GF-D8 (cell line): Measurements from ENCODE around the gene TPI1.
"Not testable (repeated sequence)": the region's sequence is repeated elsewhere in the genome, so short reads cannot be mapped to it uniquely, and the experiment has no call there.

Experiments used
- DNase-seq: peaks from one replicate; lab custom pipeline; 2025; lab: John Stamatoyannopoulos, UW

TPI1 gene

DNA sequence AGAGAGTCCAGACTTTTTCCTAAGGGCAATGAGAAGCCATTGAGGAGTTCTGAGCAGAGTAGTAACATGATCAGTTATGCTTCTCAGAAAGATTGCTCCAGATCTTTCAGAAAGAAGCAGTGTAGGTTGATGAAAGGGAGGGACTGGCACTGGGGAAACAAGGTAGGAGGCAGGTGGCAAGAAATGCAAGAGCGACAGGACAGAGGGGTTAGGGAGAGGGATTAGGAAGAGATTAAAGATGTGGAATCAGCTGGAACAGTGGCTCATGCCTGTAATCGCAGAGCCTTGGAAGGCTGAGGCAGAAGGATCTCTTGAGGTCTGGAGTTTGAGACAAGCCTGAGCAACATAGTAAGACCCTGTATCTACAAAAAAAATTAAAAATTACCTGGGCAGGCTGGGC lies 19.7 kb upstream of the TPI1 start:
- DNase-seq = no peak

DNA sequence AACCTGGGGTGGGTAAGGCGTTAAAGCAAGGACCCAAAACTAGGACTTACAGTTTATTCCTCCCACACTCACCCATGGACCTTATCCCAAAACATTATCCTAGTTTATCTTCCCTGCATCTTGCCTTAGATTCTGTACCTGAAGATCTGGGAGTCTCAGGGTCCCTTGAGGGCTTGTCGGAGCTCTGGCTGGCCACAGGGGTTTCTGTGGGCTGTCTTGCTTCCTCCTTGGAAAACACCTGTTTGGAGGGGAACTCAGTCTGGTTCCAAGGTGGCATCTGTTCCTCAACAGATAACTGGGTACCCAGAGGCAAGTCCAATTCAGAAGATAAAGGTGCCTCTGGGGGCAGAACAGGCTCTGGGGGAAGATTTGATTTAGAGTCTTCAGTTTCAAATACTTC lies 17.9 kb upstream of the TPI1 start:
- DNase-seq = no peak

DNA sequence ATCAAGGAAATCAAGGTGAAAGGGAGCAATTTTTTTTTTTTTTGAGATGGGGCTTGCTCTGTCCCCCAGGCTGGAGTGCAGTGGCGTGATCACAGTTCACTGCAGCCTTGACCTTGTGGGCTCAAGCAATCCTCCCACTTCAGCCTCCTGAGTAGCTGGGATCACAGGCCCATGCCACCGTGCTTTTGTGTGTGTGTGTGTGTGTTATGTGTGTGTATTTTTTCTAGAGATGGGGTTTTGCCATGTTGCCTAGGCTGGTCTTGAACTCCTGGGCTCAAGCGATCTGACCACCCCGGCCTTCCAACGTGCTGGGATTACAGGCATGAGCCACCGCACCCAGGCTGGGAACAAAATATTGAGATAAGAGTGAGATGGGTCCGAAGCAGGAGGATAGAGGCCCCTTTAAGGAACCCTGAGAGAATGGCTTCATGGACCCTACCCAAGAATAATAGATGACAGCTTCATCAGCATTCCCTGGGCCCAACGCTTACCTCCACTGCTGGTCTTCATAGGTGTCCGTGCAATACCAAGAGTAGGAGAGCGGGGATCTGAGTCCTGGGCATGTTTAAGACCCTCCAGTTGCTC lies 17.3 kb upstream of the TPI1 start:
- no peak for DNase-seq

DNA sequence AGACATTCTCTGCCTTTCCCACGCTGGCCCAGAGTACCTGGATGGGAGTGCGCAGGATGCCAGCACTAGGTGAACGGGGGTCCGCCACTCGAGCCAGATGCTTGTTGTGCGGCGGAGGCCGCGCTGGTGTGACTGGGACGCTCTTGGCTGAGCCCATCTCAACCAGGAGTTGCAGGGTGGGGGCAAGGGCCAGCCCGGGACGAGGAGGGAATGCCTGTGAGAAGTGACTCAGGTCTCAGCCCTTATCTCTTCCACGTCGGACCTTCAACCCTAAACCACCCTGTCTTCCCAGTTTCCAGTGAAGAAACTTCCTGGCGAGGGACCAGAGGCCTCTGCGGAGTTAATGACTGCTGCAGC lies 16.6 kb upstream of the TPI1 start:
- no peak for DNase-seq

DNA sequence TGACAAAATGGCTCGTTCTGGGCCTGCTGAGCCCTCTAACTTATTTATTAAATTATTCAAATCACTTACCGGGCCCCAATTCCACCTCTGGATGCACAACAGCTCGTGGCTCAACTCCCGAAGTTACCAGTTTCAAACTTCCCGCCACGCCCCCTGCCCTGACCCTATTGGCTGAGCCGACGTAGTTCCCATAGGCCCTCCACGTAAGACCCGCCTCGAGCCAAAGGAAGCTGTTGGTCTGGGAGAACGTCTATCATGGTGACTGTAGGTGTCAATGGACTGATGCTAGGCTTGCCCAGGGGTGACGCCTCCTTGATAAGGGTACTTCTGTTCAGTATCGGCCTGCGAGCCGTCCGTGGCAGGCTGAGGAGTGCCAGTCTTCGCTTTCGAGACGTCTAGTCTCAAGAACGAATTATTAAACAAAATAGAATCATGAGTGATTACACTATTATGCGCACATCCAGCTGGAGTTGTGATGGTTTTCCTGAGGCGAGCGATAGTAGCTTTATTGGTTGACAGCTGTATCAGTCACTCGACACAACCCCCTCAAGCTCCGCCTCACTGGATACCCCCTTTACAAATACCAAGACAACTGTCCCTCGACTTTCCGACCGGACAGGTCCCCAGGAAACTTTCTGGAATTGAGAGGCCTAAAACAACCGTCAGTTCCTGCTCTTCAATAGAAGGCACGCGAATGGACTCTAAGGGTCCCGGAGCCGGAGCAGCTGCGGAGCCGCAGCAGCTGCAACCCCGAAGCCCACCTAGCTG lies 16.0 kb upstream of the TPI1 start, which contains the start of gene CDCA3:
TSS of gene CDCA3 (minus strand) at position 134 of the 768 bp plus-strand sequence. CDS start 334 bp downstream, outside the sequence.
- DNase-seq = peak; percentile 93

DNA sequence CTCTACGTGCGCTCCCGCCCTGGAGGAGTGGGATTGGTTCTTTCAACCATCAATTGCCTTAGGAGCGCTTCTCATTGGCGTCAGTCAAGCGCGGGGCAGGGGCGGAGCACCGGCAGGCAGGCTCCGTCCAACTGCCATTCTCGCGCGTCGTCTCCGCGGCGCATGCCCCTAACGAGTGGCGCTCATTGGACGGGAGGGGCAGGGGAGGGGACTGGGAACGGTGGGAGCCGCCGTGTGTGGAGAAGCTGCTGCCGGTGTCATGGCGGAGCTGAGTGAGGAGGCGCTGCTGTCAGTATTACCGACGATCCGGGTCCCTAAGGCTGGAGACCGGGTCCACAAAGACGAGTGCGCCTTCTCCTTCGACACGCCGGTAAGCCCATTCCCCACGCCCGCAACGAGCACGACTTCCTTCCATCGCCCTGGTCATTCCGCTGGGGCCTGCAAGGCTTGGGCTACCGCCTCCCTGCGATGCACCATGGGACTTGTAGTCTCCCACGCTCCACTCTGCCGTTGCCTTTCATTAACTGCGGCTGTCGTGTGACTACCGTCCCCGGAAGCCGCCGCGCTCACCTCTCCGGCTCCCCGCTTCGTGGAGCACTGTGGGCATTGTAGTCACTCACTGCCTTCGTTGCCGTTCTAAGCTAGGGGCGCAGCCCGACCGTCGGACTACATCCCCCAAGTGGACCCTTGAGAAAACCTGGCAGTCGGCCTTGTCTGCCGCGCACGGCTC lies 15.2 kb upstream of the TPI1 start, which contains the start of gene USP5:
TSS of gene USP5 (plus strand) at position 230 of the 730 bp plus-strand sequence. CDS start at position 260, 30 bp downstream.
- peak; percentile 98 for DNase-seq

DNA sequence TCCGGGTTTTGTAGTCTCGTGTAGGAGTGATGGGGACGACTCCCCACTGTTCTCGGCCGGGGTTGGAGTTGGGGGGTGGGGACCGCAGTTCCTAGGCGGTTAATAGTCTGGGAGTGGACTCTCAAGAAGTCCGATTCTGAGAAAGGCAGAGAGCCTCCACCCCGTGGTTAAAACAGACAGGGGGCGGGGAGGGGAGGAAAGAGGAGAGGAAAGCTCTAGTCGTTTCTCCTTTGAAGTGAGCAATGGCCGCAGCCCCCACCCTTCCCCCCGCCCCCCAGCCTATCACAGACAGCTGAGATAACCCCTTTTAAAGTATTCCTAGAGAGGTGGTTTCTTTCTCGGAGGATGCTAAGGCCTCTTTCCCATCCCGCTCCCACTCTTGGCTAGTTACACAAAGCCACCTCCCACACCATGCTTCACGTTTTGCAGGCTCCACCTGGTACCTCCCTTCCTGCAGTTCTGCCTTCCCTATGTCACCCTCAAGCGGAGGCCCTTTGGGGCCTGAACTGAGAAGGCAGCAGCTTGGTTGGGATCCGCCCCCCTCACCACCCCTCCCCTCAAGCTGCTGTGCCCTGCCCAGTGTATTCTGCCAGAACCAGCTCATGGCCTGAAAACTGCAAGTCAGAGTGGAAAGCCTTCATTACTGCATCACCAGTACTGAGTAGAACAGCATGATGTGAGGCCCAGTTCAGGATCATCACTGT lies 14.5 kb upstream of the TPI1 start:
- peak; percentile 14 for DNase-seq

DNA sequence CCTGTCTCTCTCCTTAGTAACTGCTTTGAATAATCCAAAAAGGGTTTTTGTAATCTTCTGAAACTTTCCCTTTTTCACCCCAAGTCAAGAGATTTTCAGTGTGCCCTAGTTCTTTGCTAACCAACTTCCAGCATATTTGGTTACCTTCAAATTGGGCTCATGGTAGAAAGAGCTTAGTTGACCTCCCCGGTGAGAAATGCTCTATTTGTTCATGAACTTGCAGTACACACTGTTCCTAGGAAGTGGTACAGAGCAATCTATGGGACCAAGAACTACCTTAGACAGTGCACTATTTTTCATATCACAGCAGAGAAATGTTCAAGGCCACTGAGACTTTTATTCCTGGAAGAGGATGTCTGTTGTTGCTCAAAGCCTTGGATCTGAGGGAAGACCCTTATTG lies 13.7 kb upstream of the TPI1 start:
- no peak for DNase-seq

DNA sequence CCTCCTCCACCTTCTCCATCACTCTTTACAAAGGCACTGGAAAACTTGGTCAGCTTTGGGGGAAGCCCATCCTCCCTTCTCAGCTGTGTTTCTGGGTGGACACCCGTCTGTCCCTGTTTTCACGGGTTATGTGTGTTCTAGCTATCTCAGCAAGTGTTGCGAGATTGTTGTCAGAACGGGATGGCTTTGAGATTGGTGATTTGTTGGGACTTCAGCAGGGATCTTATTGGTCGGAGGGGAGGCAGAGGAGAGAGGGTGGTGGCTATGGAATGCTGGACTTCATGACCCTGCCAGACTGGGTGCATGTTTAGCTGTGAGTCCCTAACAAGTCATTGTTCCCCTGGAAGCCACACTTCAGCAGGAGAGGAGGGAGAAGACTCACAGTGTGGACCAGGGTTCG lies 13.3 kb upstream of the TPI1 start:
- DNase-seq = no peak

DNA sequence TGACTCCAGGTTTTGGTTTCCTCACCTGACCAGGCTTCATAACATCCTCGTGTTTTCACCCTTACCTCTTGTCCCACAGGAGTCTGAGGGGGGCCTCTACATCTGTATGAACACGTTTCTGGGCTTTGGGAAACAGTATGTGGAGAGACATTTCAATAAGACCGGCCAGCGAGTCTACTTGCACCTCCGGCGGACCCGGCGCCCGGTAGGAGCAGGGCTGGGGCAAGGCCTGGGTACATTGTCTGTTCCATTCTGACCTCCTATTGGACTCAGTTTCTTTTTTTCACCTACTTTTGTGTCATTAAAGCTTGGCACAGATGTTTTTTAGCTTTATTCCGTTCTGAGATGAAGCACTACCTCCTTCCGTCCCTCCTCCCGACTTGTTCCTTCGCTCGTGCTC lies 12.0 kb upstream of the TPI1 start:
- DNase-seq = no peak

DNA sequence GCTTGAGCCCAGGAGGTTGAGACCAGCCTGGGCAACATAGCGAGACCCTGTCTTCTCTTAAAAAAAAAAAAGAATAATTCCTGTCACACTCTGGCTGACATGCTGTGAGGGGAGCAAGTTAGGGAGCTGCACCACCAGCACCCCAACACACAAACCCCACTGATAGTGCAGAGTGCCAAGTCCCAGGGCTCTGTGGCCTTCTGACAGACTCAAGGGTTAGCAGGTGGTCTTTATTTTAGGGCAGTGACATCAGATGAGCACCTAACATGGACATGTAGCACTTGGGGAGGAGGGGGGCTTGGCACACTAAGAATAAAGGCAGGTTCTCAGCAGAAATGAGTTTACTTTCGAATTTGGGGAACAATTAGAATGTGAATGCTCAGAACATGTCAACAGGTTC lies 8.5 kb upstream of the TPI1 start:
- no peak for DNase-seq

DNA sequence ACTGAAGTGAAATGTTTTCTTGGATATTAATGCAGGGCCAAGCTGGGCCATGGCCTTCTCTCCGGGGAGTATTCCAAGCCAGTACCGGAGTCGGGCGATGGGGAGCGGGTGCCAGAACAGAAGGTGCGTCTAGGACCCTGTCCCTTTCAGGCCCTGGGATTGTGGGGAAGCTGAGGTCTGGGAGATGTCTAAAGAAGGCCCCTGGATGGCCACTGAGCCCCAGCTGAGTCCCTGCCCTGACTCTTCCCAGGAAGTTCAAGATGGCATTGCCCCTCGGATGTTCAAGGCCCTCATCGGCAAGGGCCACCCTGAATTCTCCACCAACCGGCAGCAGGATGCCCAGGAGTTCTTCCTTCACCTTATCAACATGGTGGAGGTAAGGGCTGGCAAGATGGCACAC lies 7.2 kb upstream of the TPI1 start:
- DNase-seq = no peak

DNA sequence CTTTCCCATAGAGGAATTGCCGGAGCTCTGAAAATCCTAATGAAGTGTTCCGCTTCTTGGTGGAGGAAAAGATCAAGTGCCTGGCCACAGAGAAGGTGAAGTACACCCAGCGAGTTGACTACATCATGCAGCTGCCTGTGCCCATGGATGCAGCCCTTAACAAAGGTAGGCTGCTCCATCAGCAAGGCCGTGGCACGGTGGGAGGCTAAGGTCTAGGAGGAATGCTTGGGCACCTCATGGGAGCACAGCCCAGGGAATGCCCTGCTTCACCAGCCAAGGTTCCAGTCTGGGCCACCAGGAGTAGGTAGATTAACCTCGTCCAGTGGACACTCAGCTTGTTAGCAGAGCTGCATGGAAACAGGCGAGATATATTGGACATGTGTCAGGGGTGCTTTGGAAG lies 6.4 kb upstream of the TPI1 start:
- no peak for DNase-seq

DNA sequence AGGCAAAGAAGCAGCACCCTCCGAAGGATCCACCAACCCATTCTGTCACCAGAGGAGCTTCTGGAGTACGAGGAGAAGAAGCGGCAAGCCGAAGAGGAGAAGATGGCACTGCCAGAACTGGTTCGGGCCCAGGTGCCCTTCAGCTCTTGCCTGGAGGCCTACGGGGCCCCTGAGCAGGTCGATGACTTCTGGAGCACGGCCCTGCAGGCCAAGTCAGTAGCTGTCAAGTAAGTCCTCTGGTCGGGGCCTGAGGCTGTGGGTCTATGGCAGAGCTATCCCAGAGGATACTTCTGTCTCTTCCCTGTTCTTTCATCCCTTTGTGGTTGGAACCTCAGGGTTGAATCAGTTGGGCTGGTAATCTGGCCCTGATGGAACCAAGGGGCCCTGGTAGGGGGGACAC lies 5.9 kb upstream of the TPI1 start:
- no peak for DNase-seq

DNA sequence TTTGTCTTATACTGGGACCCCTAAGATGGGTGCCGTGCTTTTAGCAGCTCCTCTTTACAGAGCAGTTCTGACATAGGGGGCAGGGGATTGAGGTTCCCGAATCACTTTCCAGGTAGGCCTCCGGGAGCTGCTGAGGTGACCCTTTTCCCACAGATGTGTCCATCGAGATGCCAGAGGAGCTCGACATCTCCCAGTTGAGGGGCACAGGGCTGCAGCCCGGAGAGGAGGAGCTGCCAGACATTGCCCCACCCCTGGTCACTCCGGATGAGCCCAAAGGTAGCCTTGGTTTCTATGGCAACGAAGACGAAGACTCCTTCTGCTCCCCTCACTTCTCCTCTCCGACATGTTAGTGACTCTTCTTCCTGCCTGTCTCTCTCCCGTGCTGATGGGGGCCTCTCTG lies 4.3 kb upstream of the TPI1 start:
- DNase-seq = no peak

DNA sequence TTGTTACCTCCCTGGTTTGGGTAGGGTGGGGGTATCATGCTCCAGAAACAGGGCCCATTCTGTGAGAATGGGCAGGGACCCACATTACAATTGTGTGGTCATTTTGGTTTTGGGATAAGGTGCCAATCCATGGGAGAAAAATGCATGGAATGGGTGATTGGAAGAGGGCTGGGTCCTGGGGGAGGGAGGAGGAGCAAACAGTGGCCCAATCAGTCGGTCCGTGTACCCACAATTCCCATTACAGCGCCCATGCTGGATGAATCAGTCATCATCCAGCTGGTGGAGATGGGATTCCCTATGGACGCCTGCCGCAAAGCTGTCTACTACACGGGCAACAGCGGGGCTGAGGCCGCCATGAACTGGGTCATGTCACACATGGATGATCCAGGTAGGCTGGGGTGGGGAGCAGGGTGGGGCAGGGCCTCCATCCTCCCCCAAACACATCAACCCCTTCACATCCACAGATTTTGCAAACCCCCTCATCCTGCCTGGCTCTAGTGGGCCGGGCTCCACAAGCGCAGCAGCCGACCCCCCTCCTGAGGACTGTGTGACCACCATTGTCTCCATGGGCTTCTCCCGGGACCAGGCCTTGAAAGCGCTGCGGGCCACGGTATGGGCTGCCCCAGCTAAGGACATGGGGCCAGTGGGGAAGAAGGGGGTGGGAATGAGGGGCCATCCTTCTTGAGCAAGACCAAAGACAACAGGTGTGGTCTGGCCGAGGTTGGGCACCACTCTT lies 3.6 kb upstream of the TPI1 start:
- DNase-seq = no peak

DNA sequence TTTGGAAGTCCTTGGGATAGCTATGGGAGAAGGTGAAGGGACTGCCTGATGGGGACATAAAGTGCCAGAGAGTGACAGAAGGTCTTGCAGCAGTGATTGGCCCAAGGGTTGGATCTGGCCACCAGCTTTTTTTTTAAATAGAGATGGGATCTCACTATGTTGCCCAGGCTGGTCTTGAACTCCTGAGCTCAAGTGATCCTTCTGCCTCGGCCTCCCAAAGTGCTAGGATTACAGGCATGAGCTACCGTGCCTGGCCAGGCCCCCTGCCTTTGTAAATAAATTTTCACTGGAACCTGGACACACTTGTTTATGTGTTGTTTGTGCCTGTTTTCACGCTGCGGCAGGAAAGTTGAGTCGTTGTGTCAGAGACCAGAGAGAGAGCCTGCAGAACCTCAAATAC lies 2.0 kb upstream of the TPI1 start:
- DNase-seq = not testable (repeated sequence)

DNA sequence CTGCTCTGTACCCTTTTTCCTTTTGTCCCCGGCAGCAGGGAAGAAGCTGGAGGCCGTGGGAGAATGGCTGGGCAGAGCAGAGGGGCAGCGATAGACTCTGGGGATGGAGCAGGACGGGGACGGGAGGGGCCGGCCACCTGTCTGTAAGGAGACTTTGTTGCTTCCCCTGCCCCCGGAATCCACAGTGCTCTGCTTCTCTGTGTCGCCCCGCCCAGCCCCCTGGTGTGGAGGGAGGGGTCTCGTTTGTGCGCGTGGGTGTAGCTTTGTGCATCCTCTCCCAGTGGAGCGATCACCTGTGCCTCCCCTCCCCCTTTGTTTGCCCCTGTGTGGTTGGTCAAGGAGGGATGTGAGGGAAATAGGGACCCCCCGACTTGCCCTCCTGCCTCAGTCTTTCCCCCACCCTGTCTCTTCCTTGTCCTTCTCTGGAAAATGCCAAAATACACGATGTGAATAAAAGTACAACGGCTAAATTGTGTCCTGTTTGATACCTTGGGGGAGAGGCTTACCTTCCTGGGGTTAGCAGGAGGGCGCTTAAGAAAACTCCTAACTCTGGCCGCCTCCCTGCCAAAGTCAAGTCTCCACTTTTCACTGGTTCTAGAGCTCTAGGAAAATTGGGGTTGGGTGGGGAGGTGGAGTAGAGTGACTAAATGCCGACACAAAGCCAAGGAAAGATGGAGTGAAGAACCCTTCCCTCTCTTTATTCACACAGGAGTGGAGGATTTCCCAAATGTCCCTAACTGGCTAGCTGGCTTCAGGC lies 990 bp upstream of the TPI1 start:
- DNase-seq = no peak

DNA sequence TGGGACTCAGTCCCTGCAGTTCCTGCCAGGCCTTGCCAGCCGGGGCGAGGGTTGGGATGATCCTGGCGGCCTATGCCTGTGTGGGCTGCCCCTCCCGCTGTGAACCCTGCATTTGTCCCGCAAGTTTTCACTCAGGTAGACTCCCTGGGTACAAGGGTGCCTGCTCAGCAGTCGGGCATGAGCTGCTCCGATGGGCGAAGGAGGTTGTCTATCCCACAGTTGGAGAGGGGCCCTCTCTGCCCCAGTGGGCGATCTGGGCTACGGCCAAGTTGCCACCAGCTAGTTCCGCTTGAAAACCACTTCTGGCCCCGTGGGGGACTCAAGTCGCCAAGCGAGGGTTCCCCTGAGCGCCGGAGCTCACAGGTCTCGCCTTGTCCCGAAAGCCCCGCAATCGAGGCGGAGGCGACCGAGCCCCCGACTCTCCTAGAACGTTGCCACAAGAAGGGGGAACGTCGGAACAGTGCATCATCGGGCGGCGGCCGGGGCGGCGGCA lies 365 bp upstream of the TPI1 start:
- no peak for DNase-seq

DNA sequence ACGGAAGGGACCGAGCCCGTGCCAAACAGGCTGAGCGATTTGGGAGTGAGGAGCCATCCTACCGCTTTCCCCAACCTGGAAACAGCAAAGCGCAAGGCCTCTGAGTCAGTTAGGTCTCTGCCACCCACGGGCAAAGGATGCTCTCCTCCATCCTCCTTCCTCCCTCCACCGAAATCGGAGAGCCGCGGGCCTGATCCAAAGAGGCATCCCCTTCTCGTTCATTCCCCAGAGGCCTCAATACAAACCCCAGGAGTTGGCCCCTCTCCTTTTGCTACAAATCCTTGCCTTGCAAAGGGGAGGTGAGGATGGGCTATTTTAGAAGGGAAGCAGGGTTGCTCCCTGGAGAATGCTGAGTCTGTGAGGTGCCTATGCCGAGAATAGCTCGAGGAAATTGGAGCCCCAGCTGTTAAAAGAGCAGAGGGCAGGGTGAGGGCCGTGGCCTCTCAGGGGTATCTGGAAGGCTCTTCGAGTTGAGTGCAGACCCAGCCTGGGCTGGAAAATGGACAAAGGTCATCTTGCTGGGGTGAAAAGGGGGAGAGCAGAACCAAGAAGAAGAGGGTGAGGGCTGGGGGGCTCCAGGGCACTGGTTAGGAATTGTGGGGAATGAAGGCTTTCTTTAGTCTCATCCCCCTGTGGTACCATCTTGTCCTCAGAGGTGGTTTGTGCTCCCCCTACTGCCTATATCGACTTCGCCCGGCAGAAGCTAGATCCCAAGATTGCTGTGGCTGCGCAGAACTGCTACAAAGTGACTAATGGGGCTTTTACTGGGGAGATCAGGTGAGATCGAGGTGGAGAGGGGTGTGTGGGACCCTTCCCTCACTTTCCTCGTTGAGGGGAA lies 1.1 kb downstream of the TPI1 start:
- DNase-seq = no peak
